Activated CD4-positive, alpha-beta T cell treated with anti-CD3 and anti-CD28 coated beads, Interleukin-10, Interleukin-2, amounts not matched to agents 100 ng/mL and 50 ng/mL, durations not matched to agents 16 hours and 8 hours (primary cell): ENCODE results near the gene PRSS23.
"Not testable (repeated sequence)": the region's sequence is repeated elsewhere in the genome, so short reads cannot be mapped to it uniquely, and the experiment has no call there.

Experiments used
- DNase-seq: peaks from one replicate; pipeline ENCODE4 v3.0.0-alpha.2; 2020

PRSS23 gene

DNA sequence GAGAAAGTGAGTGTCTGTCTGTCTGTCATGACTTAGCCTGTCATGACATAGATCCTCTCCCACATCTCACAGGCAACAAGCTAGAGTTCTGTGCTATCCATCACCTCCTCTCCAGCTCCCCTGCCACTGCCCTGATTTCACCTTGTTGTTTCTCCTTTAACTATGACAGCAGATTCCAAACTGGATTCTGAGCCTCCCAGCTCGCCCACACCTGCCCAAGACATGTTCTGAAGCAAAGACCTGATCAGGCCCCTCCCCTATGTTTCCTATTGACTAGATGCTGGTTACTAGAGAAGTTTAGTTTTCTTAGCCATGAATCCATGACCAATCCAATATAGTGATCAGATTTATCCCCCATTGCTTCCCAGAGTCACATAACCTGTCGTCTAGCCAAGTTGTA is 15.4 kb downstream of the PRSS23 start:
- no peak for DNase-seq

DNA sequence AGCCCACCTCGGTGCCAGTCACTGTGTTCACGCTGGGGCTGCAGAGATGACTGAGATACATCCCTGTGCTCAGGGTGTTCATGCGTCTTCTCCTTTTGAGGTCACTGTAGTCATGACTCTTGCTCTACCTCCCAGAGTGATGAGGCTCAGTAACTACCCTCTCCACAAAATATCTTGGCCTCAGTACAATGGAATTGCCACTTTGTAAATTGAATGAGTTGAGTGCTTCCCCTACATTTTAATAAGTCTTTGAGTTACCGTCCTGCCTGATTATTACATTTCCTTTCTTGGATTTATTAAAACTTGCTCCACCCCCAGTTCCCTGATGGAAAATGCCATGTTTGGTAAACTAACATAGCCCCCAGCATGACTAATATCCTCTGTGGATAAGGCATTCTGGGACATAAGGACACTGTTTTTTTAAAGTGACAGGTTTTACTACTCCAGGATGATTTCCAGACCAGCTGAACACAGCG is 15.9 kb downstream of the PRSS23 start:
- DNase-seq, result no peak

DNA sequence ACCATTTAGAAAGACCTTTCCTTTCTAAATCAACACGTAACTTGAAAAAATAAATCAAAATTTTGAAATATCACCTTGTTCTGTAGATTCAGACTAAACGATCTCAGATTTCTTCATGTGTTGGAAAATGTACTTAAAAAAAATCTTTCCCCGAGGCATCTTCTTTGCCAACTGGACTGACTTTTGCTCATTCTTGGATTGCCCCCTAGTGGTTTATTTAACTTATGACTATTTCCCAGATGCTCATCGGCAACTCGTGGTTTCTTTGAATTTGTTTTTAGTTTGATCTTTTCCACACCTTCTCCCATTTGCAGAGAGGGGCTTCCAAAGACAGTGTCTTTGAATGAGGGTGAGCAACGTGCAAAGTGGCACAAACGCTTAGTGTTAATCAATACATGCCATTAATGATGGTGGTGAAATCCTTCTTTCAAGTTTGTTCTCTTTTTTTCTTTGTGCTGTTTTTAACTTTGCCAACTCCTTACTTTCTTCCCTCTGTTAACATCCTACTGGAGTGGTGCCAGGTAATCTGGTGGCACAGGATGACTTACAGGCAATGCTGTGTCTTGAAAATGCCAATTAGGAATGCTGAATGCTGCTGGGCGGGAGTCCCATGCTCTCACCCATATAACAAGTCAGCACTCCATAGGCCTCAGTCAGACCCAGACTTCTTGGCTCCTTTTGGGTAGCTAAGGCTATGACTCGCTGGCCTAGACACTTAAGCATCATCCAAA is 18.3 kb downstream of the PRSS23 start:
- peak; percentile 71 for DNase-seq

DNA sequence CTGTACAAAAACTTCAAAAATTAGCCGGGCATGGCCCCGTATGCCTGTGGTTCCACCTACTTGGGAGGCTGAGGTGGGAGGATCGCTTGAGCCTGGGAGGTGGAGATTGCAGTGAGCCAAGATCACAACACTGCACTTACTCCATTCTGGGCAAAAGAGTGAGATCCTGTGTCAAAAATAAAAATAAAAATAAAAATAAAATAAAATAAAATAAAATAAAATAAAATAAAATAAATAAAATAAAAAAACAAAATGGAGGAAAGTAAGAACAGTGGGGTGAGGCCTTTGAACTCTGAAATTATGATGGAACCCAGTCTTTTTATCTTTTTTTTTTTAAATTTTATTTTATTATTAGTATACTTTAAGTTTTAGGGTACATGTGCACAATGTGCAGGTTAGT is 23.8 kb downstream of the PRSS23 start:
- DNase-seq, result not testable (repeated sequence)

DNA sequence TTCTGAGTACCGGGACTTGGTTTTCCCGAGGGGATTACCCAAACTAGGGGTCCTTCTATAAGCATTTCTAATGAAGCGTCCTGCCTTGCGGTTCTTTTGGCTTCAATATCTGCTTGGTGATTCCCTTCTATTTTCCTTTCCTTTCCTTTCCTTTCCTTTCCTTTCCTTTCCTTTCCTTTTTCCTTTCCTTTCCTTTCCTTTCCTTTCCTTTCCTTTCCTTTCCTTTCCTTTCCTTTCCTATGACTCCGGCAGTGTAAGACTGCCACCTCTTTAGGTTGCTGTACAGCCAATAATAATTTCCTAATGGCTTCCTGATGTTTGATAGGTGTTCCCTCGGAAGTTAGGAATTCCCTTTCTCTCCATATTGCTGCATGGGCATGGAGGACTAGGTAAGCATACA is 34.0 kb downstream of the PRSS23 start:
- DNase-seq, result not testable (repeated sequence)

DNA sequence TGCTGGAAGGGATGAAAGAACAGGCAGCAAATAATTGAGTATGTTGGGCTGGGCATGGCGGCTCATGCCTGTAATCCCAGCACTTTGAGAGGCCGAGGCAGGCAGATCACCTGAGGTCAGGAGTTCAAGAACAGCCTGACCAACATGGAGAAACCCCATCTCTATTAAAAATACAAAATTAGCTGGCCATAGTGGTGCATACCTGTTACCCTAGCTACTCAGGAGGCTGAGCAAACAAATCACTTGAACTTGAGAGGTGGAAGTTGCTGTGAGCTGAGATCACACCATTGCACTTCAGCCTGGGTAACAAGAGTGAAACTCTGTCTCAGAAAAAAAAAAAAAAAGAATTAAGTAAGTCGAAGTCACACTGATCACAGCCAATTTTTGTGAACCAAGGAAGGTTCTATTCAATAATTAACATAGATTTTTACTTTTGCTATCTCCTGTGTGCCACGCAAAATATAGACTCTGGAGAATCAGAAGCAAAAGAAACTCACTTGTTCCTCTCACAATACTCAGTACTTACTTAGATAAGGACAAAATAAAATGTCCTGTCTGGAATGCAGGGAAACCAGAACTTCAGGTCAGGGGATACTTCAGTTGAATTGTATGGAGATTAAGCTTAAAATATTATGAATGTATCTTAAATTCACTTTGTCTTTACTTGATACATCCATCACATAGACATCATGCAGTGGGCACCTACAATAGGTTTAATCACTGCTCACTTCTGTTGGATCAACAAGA is 44.6 kb downstream of the PRSS23 start:
- not testable (repeated sequence) for DNase-seq

DNA sequence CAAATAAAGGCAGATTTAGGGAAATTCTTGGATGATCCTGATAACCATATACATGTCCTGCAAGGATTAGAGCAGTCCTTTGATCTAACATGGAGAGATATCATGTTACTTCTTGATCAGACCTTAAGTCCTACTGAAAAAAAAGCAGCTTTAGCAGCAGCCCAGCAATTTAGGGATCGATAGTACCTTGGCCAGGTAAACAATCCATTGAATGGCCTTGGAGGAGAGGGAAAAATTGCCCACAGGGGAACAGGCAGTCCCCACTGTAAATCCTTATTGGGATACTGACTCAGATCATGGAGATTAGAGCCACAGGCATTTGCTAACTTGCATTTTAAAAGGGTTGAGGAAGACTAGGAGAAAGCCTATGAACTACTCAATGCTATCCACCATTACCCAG is 47.8 kb downstream of the PRSS23 start:
- DNase-seq, result no peak

DNA sequence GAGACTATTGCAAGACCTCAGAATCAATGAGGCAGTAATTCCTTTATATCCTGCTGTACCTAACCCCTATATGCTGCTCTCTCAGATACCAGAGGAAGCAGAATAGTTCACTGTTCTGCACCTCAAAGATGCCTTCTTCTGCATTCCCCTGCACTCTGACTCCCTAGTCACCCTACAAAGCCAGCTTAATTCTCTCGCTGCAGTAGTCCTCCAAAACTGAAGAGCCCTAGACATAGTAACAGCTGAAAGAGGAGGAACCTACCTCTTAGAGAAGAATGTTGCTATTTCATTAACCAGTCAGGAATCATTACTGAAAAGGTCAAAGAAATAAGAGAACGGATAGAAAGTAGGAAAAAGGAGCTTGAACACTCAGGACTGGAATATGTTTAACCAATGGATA is 49.3 kb downstream of the PRSS23 start:
- no peak for DNase-seq
